GM06990 (cell line): ENCODE measurements around the gene PRRT1.

ENCODE experiments used
- DNase-seq: peaks from one replicate; pipeline ENCODE4 v3.0.0-alpha.2; 2011; ENCODE audit not compliant: insufficient read length; ENCODE audit errors: extremely low read depth
- H3K27me3 ChIP-seq: replicated peaks from 2 replicates; pipeline ENCODE4 v1.6.0; 2011; ENCODE audit warnings: low read length; ENCODE audit not compliant: control insufficient read depth, insufficient read depth
- H3K36me3 ChIP-seq: 2 replicates; pipeline ENCODE4 v1.5.1; 2011; ENCODE audit warnings: low read length; ENCODE audit not compliant: control insufficient read depth, insufficient read depth
- H3K4me3 ChIP-seq: replicated peaks from 2 replicates; pipeline ENCODE4 v1.5.1; 2011; ENCODE audit warnings: low read depth, mild to moderate bottlenecking, control low read depth, low read length
- TF ChIP-seq, protein P1 (sequence below): IDR thresholded peaks from 2 replicates; pipeline ENCODE4 v1.5.1; 2011; ENCODE audit warnings: low read length, control low read depth, mild to moderate bottlenecking, inconsistent platforms; ENCODE audit not compliant: insufficient read depth, poor library complexity, severe bottlenecking

The PRRT1 gene

DNA sequence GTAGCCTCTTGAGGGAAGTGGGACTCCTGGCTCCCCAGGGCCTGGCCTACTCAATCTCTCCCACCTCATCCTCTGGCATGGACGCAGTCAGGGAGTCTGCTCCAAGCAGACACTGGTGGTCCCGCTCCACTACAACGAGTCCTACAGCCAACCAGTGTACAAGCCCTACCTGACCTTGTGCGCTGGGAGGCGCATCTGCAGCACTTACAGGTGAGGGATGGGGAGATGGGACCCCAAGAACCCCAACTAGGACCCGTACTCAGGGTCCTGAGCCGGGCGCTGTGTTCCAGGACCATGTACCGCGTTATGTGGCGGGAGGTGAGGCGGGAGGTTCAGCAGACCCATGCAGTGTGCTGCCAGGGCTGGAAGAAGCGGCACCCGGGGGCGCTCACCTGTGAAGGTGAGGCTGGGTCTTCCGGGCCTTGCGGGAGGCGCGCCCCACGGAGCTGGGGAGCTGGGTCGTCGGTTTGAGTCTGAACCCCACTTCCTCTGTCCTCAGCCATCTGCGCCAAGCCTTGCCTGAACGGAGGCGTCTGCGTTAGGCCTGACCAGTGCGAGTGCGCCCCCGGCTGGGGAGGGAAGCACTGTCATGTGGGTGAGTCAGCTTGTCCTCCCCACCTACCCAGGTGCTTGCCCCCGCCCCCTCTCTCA is 14.8 kb upstream of the PRRT1 start:
- TF ChIP-seq, protein P1, sequence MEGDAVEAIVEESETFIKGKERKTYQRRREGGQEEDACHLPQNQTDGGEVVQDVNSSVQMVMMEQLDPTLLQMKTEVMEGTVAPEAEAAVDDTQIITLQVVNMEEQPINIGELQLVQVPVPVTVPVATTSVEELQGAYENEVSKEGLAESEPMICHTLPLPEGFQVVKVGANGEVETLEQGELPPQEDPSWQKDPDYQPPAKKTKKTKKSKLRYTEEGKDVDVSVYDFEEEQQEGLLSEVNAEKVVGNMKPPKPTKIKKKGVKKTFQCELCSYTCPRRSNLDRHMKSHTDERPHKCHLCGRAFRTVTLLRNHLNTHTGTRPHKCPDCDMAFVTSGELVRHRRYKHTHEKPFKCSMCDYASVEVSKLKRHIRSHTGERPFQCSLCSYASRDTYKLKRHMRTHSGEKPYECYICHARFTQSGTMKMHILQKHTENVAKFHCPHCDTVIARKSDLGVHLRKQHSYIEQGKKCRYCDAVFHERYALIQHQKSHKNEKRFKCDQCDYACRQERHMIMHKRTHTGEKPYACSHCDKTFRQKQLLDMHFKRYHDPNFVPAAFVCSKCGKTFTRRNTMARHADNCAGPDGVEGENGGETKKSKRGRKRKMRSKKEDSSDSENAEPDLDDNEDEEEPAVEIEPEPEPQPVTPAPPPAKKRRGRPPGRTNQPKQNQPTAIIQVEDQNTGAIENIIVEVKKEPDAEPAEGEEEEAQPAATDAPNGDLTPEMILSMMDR, result no peak
- no peak for DNase-seq
- no peak overlapping the region for H3K4me3 ChIP-seq
- H3K36me3 ChIP-seq, result peaks cover 19% of the 10 kb centered on the region
- no peaks in the 10 kb centered on the region for H3K27me3 ChIP-seq

DNA sequence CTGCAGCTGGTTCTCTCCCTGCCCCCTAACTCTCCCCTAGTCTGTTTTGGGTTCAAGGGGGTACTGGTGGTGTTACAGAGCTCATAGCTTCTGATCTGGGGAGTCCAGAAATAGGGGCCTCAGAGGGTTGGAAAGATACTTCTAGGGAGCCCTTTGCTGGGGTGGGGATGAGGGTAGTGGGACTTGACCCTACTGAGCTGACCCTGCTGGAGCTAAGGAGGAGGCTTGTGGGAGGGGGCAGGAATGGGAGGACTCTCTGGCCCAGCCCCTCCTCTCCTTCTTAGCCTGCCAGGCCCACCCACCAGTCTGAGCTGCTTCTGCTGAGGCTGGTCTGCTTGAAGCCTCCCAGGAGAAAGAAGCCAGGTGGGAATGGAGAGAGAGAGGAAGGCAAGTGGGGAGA is 12.6 kb upstream of the PRRT1 start, which contains the start of gene EGFL8:
Gene EGFL8, plus strand, starts transcription at position 301 of the 400 bp plus-strand sequence. CDS start 1,571 bp downstream, outside the sequence.
- Histone ChIP-seq H3K27me3 (no peaks in the 10 kb centered on the region), H3K36me3 (peaks cover 5% of the 10 kb centered on the region), H3K4me3 (no peak within 1 kb of the TSS)
- TF ChIP-seq, protein P1, result no peak
- DNase-seq, result no peak

DNA sequence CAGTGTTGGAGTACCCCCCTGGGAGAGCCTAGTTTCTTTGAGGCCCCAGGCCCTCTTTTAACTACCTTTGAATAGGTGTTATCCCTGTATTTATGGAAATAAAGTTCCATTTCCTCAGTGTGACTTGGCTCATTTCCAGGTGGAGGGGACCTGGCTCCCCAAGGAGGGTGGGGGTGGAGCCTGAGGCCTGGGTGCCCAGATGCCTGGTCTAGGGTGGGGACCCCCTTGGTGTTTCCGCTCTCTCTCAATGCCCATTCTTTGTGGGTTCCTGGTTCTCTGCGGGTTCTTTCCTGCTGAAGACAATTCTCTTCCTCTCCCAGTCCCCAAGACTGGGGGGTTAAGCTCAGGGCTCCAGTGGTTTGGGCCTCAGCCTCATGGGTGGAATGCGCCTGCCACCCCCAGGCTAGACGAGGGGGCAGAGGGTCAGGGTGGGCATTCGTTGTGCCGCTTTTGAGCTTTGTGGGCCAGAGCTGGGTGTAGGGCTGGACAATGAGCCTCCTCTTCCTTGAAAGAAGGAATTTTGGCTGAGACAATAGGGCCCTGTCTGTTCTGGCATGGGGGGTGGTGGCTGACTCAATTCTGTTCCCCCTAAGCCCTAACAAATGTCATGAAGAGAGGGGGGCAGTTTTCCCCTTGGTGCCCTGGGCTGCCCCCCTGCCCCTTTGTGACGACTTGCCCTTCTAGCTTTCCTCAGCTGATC is 12.0 kb upstream of the PRRT1 start:
- TF ChIP-seq, protein P1, result no peak
- H3K4me3 ChIP-seq, result no peak overlapping the region

DNA sequence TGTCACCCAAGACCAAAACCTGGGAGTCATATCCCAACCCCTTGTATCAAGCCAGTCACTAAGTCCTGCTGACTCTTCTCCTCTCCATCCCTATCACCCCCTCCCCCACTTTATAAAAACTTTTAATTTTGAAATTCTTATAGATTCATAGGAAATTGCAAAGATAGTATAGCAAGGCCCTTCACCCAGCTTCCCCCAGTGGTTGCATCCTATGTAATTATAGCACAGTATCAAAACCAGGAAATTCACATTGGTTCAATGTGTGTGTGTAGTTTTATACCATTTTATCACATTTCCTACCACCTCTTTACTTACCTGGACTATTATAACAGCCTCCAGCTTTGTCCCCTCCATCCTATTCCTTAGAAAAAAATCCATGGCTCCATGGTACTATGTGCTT is 6.3 kb upstream of the PRRT1 start:
- Histone ChIP-seq H3K36me3 (no peaks in the 10 kb centered on the region), H3K4me3 (no peak overlapping the region), H3K27me3 (no peaks in the 10 kb centered on the region; the same call in 1 of the 2 replicates)
- DNase-seq, result no peak
- TF ChIP-seq, protein P1, result no peak

More for the DNA sequence above, 12.0 kb upstream of the PRRT1 start:
- Histone ChIP-seq H3K36me3 (peaks cover 2% of the 10 kb centered on the region), H3K27me3 (no peaks in the 10 kb centered on the region)
- DNase-seq, result no peak

DNA sequence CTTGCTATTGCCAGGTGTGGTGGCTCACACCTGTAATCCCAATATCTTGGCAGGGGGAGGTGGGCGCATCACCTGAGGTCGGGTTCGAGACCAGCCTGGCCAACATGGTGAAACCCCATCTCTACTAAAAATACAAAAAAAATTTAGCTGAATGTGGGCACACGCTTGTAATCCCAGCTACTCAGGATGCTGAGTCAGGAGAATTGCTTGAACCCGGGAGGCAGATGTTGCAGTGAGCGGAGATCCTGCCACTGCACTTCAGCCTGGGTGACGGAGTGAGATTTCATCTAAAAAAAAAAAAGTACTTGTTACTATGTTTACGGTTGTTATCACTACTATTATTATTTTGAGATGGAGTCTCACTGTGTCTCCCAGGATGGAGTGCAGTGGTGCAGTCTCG is 5.2 kb upstream of the PRRT1 start:
- TF ChIP-seq, protein P1, result no peak
- no peaks in the 10 kb centered on the region for H3K36me3 ChIP-seq
- H3K4me3 ChIP-seq, result no peak overlapping the region
- H3K27me3 ChIP-seq, result no peaks in the 10 kb centered on the region; the same call in none of the 2 replicates
- no peak for DNase-seq
